VCaP (cell line): ENCODE measurements around the gene GBGT1.

Source experiments
- H3K27ac ChIP-seq: fragments of 450-650 bp; 2 replicates; pipeline ENCODE4 v1.5.1; 2017
- TF ChIP-seq, protein P1 (sequence below): fragments of 450-650 bp; conservative IDR thresholded peaks from 2 replicates; pipeline ENCODE4 v1.5.1; 2017; ENCODE audit warnings: mild to moderate bottlenecking, moderate library complexity

The GBGT1 gene

DNA sequence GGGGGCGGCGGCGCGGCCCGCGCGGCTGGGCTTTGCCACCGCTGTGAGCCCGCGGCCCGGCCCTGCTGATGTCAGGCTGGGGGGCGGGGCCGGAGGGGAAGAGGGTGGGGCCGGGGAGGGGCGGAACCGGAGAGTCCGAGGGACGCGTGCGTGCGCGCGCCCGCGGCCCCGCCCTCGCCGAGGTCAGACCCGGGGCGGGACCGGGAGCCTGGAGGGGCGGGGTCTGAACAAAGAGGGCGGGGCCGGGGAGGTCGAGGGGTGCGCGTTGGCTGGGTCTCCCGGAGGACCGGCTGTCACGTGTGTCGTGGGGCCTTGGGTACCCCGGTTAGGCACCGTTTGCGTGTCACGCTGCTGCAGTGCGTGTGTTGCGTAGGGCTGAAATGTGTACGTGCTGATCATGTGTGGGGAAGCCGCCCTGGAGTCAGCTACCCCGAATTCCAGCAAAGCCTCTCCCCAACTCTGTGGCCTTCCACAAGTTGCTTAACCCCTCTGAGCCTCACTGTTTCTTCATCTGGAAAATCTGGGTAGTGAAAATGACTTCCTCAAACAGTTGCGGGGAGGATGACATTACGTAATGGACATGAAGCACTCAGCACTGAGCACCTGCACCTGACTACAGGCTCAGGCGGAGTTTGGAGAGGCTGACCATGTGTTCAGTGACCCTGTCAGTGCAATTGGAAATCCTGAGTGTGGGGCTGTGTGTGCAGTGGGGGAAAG lies 42.4 kb downstream of the GBGT1 start, which contains the start of gene RALGDS:
Gene RALGDS, minus strand, starts transcription at position 43 of the 717 bp plus-strand sequence. CDS start 86 bp downstream, outside the sequence.
- peak within 1 kb of the TSS; percentile 96 for H3K27ac ChIP-seq

DNA sequence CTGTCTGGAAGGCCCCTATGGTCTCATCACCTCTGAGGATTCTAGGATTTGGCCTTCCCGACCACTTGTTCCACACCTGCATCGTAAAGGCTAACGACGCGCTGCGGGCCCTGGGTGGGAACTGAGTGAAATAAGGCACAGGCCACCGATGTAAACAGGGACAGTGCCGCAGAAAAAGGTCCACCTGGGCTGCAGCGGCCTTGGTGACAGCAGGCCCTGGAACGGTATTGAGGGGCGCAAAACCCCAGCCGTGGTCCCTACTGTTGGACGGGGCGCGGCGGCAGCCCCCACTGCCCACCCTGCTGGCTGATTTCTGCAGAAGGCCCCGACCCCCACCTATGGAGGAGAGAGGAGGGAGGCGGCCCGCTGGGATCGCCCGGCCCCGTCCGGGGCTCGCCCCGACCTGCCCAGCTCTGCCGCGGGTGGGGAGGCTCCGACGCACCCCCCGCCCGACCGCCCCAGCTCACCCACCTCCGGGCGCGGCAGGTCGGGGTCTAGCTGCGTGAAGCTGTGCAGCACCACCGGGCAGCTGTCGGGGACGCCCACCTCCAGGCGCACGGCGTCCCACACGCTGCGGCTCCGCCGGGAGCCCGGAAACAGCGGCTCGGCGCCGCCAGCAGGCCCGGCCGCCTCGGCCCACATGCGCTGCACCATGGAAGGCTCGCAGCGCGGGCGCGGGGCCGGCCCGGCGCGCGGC lies 43.1 kb downstream of the GBGT1 start:
- TF ChIP-seq, protein P1, sequence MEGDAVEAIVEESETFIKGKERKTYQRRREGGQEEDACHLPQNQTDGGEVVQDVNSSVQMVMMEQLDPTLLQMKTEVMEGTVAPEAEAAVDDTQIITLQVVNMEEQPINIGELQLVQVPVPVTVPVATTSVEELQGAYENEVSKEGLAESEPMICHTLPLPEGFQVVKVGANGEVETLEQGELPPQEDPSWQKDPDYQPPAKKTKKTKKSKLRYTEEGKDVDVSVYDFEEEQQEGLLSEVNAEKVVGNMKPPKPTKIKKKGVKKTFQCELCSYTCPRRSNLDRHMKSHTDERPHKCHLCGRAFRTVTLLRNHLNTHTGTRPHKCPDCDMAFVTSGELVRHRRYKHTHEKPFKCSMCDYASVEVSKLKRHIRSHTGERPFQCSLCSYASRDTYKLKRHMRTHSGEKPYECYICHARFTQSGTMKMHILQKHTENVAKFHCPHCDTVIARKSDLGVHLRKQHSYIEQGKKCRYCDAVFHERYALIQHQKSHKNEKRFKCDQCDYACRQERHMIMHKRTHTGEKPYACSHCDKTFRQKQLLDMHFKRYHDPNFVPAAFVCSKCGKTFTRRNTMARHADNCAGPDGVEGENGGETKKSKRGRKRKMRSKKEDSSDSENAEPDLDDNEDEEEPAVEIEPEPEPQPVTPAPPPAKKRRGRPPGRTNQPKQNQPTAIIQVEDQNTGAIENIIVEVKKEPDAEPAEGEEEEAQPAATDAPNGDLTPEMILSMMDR: no peak
- H3K27ac ChIP-seq: peak overlapping the region; percentile 96

More for the DNA sequence above, 42.4 kb downstream of the GBGT1 start, which contains the start of gene RALGDS:
- TF ChIP-seq, protein P1: no peak

DNA sequence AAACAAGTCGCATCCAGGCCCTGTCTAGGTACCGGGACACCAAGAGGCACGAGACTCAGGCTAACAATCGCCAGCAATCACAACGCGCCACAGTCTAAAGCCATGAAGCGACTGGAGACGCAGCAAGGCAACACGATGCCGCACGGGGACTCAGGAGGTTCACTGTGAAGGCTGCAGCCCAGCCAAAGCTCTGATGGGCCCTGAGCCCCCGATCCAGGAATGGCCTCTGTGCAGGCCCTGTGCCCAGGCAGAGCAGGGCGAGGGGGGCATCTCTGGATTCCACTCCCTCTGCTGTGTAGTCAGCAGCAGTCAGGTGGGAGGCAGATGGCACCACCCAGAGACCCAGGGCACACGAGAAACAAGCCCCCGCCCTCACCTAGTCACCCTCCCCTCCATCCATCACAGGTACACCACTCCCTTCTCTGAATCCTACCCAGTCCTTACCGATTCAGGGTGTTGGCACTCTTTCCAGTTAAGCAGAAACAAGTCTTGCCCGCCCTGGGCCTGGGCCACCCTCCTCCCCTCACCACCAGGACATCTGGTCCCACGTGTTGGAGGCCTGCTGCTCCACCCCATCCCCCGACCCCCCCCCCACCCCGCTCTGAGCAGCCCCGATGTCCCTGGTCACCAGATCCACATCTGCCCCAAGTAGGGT lies 43.7 kb downstream of the GBGT1 start:
- H3K27ac ChIP-seq: peak overlapping the region; percentile 96
- TF ChIP-seq, protein P1: no peak

DNA sequence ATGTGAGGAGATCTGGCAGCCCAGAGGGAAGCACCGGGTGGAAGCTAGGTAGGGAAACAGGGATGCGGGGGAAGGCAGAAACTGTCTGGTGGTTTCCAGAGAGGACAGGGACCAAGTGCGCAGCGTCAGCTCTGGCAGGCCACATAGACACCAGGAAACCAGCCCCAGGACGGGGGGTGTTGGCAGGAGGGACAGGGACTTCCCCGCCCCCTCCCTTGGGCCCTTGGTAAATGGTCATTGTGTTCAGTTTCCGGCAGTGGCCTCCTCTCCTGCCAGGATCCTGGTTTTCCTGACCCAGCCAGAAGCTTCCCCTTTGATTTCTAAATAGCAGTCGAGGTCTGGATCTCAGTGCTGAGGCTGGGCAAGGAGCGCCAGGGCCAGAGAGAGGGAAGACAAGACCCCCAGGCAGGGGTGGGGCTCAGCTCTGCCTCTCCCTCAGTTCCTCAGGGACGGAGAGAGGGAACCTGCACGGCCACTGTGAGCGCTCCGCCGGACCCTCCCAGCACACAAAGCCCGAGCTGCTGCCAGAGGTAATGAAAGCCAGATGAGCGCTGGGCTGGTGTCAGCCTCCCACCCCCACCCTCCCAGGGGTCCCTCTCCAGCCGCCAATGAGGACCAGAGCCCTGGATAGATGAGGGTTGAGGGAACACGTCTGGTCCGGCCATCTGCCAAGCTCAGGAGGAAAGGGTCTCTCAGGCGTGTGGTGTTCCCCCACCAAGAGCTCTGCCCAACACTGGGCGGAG lies 44.4 kb downstream of the GBGT1 start:
- H3K27ac ChIP-seq: peak overlapping the region; percentile 96
- TF ChIP-seq, protein P1: no peak

DNA sequence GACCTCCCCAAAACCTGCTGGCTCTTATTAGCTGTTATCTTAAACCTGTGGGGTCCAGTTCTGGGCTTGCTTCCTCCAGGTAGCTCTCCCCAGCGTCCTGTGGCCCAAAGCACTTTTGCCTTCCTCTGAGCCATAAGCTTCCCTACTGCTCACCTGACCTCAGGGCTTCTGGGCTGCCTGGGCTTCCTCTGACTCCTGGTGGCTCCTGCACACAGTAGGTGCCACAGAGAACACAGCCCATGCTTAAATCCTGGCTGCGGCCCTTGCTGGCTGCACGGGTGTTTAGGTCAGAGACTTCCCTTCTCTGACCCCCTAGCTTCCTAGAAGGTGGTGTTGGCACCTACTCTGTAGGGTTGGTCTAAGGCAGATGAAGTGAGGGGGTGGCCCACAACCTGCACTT lies 45.1 kb downstream of the GBGT1 start:
- peak overlapping the region; percentile 96; the same call in 1 of the 2 replicates for H3K27ac ChIP-seq
- TF ChIP-seq, protein P1: no peak

DNA sequence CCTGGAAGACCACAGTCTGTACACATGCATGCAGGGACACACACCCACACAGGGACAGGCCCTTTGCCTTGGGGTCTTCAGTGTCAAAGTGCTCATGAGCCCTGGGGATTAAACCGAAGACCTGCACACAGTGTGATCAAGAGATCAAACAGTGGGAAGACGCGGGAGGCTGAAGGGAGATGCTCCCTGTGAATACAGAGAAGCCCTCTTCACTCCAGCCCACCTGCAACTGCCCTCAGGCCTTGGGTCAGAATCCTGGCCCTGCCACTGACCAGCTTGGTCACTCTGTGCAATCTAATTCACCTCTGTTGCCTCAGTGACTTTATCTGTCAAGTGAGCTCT lies 45.6 kb downstream of the GBGT1 start:
- peak overlapping the region; percentile 96; the same call in 1 of the 2 replicates for H3K27ac ChIP-seq
- TF ChIP-seq, protein P1: no peak
